Measurements from ENCODE around the gene TSPAN18.

The TSPAN18 gene

DNA sequence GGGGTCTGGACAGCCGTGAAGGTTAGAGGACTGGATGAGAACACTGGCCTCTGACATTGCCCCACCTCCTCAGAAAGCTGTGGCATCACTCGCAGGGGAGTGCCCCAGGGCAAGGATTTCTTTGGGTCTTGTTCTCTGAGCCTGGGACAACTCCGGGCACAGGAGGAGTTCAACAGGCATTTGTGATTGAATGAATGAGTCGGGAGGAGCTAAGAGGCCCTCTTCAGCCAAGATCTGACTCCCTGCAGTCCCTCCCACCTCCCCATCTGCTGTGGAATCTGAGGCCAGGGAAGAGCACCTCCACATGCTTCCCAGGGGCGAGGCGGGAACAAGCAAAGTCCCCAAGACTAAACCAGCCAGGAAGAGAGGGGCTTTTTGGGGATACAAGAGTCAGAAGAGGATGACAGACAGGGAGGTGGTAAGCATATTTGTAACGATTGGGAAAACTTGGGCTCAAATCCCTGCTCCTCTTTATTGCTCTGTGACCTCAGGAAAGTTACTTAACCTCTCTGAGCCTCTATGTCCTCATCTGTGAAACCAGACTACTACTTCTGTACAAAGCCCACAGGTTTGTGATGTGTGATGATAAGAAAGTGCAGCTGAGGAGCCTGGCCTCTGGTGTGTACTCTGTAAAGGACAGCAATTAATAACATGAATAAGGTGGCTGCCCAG, 217.6 kb downstream of the TSPAN18 start:
- Histone ChIP-seq H3K36me3 (ENCODE audit: control insufficient read depth, insufficient read depth, low read length) (no peaks in the 10 kb centered on the region), H3K4me3 (replicated peaks; ENCODE audit: low read depth, low read length) (no peak overlapping the region), H3K27me3 (replicated peaks; ENCODE audit: control insufficient read depth, insufficient read depth, low read length) (peaks cover 2% of the 10 kb centered on the region; the same call in 1 of the 2 replicates)
- DNase-seq (ENCODE audit: extremely low read depth, insufficient read length): no peak
- TF ChIP-seq, protein P1, sequence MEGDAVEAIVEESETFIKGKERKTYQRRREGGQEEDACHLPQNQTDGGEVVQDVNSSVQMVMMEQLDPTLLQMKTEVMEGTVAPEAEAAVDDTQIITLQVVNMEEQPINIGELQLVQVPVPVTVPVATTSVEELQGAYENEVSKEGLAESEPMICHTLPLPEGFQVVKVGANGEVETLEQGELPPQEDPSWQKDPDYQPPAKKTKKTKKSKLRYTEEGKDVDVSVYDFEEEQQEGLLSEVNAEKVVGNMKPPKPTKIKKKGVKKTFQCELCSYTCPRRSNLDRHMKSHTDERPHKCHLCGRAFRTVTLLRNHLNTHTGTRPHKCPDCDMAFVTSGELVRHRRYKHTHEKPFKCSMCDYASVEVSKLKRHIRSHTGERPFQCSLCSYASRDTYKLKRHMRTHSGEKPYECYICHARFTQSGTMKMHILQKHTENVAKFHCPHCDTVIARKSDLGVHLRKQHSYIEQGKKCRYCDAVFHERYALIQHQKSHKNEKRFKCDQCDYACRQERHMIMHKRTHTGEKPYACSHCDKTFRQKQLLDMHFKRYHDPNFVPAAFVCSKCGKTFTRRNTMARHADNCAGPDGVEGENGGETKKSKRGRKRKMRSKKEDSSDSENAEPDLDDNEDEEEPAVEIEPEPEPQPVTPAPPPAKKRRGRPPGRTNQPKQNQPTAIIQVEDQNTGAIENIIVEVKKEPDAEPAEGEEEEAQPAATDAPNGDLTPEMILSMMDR (IDR thresholded peaks at IDR 0.05; ENCODE audit: insufficient read depth, low read length, poor library complexity, severe bottlenecking): no peak

DNA sequence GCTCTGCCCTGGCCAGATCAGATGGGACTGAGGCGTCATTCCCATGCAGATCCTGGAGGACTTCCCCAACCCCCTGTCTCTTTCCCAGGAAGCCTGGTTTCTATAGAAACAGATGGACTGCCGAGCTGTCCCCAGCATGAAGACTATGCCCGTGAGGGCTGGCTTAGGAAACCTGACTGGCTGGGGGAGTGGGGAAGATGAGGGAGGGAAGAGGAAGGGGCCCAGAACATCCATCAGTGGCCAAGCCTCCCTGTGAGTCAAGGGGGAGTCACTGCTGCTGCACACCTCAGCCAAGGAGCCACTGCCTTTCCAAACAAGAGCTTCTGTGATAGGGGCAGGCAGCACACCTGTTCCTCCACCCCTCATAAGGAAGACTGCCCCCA, 218.1 kb downstream of the TSPAN18 start:
- H3K27me3 ChIP-seq (replicated peaks; ENCODE audit: control insufficient read depth, insufficient read depth, low read length): peaks cover 2% of the 10 kb centered on the region; the same call in 1 of the 2 replicates
- H3K36me3 ChIP-seq (ENCODE audit: control insufficient read depth, insufficient read depth, low read length): no peaks in the 10 kb centered on the region
- H3K4me3 ChIP-seq (replicated peaks; ENCODE audit: low read depth, low read length): no peak overlapping the region
- DNase-seq (ENCODE audit: extremely low read depth, insufficient read length): no peak
- TF ChIP-seq, protein P1 (IDR thresholded peaks at IDR 0.05; ENCODE audit: insufficient read depth, low read length, poor library complexity, severe bottlenecking): no peak

DNA sequence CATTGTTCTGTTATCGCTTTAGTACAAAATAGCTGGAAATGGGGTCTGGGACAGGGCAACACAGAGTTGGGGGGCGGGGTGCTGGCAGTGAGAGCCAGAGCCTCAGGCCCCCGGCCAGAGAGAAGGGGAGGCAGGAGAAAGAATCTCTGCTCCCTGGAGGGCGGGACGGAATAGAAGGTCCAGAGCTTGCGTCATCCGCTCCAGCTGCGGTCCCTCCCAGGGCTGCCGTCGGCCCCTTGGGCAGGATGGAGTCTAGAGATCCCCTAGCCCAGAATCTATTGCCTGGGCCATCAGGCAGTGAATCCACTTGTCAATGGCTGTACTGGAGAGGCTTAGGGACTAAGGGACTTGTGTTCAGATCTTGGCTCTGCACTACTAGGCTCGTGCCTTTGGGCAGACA, 218.9 kb downstream of the TSPAN18 start:
- TF ChIP-seq, protein P1 (IDR thresholded peaks at IDR 0.05; ENCODE audit: insufficient read depth, low read length, poor library complexity, severe bottlenecking): no peak
- Histone ChIP-seq H3K36me3 (ENCODE audit: control insufficient read depth, insufficient read depth, low read length) (no peaks in the 10 kb centered on the region), H3K27me3 (replicated peaks; ENCODE audit: control insufficient read depth, insufficient read depth, low read length) (peaks cover 2% of the 10 kb centered on the region; the same call in 1 of the 2 replicates), H3K4me3 (replicated peaks; ENCODE audit: low read depth, low read length) (no peak overlapping the region)
- DNase-seq (ENCODE audit: extremely low read depth, insufficient read length): no peak

DNA sequence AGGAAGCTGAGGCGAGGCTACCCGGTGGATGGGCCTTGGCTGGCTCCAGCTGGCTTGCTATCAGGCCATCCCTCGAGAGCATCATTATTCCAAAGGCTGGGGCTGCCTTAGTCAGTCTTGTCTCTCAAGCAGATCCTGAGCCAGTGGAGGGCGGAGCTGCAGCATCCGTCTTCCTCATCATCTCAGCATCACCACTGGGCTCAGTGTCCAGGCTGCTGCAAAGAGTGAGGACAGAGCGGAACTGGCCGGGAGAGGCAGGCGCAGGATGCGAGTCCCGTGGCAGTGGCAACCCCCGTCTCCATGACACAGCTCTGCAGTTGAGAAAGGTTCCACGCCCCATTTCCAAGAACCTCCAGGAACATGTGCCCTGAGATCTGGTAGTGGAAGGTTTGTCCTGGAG, 219.5 kb downstream of the TSPAN18 start:
- DNase-seq (ENCODE audit: extremely low read depth, insufficient read length): no peak
- TF ChIP-seq, protein P1 (IDR thresholded peaks at IDR 0.05; ENCODE audit: insufficient read depth, low read length, poor library complexity, severe bottlenecking): no peak
- Histone ChIP-seq H3K4me3 (replicated peaks; ENCODE audit: low read depth, low read length) (no peak overlapping the region), H3K36me3 (ENCODE audit: control insufficient read depth, insufficient read depth, low read length) (no peaks in the 10 kb centered on the region), H3K27me3 (replicated peaks; ENCODE audit: control insufficient read depth, insufficient read depth, low read length) (peaks cover 2% of the 10 kb centered on the region; the same call in 1 of the 2 replicates)

DNA sequence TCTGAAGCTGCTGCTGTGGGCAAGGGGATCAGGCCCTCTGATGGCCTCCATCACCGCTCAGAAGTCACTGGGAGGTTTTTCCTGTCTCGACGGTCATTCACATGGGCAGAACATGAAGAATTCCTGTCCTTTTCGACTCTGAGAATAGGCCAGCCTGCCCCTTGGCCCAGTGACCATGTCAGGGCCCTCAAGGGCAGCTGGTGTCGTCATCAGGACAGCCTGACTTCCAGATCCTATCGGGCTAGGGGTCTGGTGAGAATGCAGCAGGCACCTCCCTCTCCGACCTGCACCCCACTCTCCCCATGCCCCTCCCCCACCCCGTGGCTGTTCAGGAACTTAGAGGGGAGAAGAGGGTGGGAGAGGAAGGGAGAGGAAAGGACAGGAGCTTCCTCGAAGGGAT, 220.4 kb downstream of the TSPAN18 start:
- no peak for DNase-seq (ENCODE audit: extremely low read depth, insufficient read length)
- H3K4me3 ChIP-seq (replicated peaks; ENCODE audit: low read depth, low read length): no peak overlapping the region
- H3K36me3 ChIP-seq (ENCODE audit: control insufficient read depth, insufficient read depth, low read length): no peaks in the 10 kb centered on the region
- peaks cover 4% of the 10 kb centered on the region for H3K27me3 ChIP-seq (replicated peaks; ENCODE audit: control insufficient read depth, insufficient read depth, low read length)
- TF ChIP-seq, protein P1 (IDR thresholded peaks at IDR 0.05; ENCODE audit: insufficient read depth, low read length, poor library complexity, severe bottlenecking): no peak

DNA sequence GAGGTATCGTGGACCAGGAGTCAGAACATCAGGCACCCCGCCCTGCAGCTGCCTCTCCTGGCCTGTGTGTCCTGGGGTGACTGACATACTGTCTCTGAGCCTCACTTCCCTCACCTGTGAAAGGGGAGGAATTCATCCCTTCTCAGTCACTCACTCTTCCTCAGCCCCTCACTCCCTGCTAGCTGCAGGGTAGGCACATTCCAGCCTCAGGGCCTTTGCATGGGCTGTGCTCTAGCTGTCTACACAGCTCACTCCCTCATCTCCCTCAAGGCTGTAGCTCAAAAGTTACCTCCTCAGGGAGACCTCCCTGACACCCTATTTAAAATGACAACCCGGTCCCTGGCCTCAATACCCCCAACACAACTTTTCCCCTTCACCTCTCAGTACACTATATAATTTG, 221.4 kb downstream of the TSPAN18 start:
- TF ChIP-seq, protein P1 (IDR thresholded peaks at IDR 0.05; ENCODE audit: insufficient read depth, low read length, poor library complexity, severe bottlenecking): no peak
- DNase-seq (ENCODE audit: extremely low read depth, insufficient read length): no peak
- Histone ChIP-seq H3K36me3 (ENCODE audit: control insufficient read depth, insufficient read depth, low read length) (no peaks in the 10 kb centered on the region), H3K4me3 (replicated peaks; ENCODE audit: low read depth, low read length) (no peak overlapping the region), H3K27me3 (replicated peaks; ENCODE audit: control insufficient read depth, insufficient read depth, low read length) (peaks cover 6% of the 10 kb centered on the region)

Data from GM06990 (cell line).